Stimulated activated CD8-positive, alpha-beta memory T cell treated with anti-CD3 and anti-CD28 coated beads, Interleukin-12 subunit alpha, Interleukin-12 subunit beta, amount 100 ng/mL, for 1 hour (primary cell): ENCODE measurements around the gene NELL1.

ENCODE experiments used
- DNase-seq: peaks from one replicate; pipeline ENCODE4 v3.0.0-alpha.2; 2020; ENCODE audit warnings: low read depth

NELL1 gene

GRCh38 chr11:21346361-21346760 lies 677.0 kb downstream of the NELL1 start:
- DNase-seq = no peak

GRCh38 chr11:21350613-21351012 lies 681.2 kb downstream of the NELL1 start:
- no peak for DNase-seq

GRCh38 chr11:21353425-21353824 lies 684.0 kb downstream of the NELL1 start:
- DNase-seq = no peak

- no peak for DNase-seq
Measured at GRCh38 chr11:21364866-21365624, 695.7 kb downstream of the NELL1 start.

GRCh38 chr11:21369947-21370346 lies 700.6 kb downstream of the NELL1 start:
- no peak for DNase-seq

GRCh38 chr11:21371044-21371443 lies 701.7 kb downstream of the NELL1 start:
- DNase-seq = no peak

- DNase-seq = no peak
Measured at GRCh38 chr11:21372672-21373071, 703.3 kb downstream of the NELL1 start.

GRCh38 chr11:21374376-21374775 lies 705.0 kb downstream of the NELL1 start:
- no peak for DNase-seq

GRCh38 chr11:21385669-21386440 lies 716.5 kb downstream of the NELL1 start:
- DNase-seq = no peak

GRCh38 chr11:21390430-21390829 lies 721.0 kb downstream of the NELL1 start:
- DNase-seq = no peak

GRCh38 chr11:21396342-21397008 lies 727.1 kb downstream of the NELL1 start:
- no peak for DNase-seq

- DNase-seq = no peak
Measured at GRCh38 chr11:21398195-21398594, 728.8 kb downstream of the NELL1 start.

- no peak for DNase-seq
Measured at GRCh38 chr11:21401496-21401895, 732.1 kb downstream of the NELL1 start.

- DNase-seq = no peak
Measured at GRCh38 chr11:21402274-21402673, 732.9 kb downstream of the NELL1 start.

GRCh38 chr11:21403069-21403468 lies 733.7 kb downstream of the NELL1 start:
- no peak for DNase-seq

GRCh38 chr11:21405422-21405821 lies 736.0 kb downstream of the NELL1 start:
- no peak for DNase-seq

GRCh38 chr11:21410513-21410912 lies 741.1 kb downstream of the NELL1 start:
- no peak for DNase-seq

- no peak for DNase-seq
Measured at GRCh38 chr11:21411104-21411503, 741.7 kb downstream of the NELL1 start.

- no peak for DNase-seq
Measured at GRCh38 chr11:21411597-21411996, 742.2 kb downstream of the NELL1 start.

- DNase-seq = no peak
Measured at GRCh38 chr11:21412652-21413383, 743.4 kb downstream of the NELL1 start.

GRCh38 chr11:21414953-21415352 lies 745.6 kb downstream of the NELL1 start:
- no peak for DNase-seq

GRCh38 chr11:21415606-21416005 lies 746.2 kb downstream of the NELL1 start:
- no peak for DNase-seq
